ENCODE data around the gene CSGALNACT2.

Gene CSGALNACT2

GRCh38 chr10:43205681-43206390 is 67.6 kb downstream of the CSGALNACT2 start:
- Histone ChIP-seq H3K27ac (no peak overlapping the region), H3K36me3 (ENCODE audit: control insufficient read depth, insufficient read depth, low read length) (no peaks in the 10 kb centered on the region)

DNA sequence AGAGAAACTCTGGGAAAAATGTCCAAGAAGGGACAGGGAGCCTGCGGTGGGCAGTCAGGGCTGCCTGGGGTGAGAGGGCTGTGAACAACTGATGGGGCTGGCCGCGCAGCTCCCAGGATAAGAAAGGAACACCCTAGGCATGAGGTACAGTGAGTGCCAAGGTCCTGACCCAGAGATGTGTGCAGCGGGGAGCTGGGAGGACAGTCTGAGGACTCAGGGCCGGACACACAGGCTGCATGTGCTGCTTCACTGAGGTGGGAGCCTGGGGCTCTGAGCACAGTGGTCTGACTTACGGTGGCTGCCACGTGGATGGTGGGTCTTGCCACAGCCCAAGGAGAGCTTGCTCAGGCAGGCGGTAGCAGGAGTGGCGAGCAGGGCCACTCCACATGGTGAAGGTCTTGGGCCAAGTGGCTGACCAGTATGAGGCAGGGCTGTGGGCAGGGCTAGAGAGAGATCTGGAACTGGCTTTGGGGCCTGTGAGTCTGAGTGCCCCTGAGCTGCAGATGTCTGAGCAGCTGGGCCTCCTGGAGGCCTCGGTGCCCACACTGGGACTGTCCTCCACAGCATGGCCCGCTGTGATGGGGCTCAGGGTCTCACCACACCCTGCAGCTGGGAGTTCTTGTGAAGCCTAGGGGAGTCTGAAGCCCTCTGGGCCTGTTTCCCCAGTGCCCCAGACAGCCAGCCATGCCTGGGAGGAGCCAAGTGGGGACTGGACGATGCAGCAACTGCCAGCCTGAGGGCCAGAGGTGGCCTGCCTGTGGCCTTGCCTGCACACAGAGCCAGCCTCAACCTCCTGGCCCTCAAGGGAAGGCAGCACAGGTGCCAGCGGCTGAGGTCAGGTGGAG is 68.4 kb downstream of the CSGALNACT2 start:
- no peaks in the 10 kb centered on the region for H3K79me2 ChIP-seq
- H2AFZ ChIP-seq, result no peak overlapping the region
- no peak overlapping the region for H3K27ac ChIP-seq
- no peaks in the 10 kb centered on the region for H3K9me3 ChIP-seq (ENCODE audit: control insufficient read depth, low read length)
- H3K27me3 ChIP-seq (ENCODE audit: control insufficient read depth, insufficient read depth, low read length), result no peaks in the 10 kb centered on the region
- H3K4me1 ChIP-seq, result no peaks in the 10 kb centered on the region
- H3K4me2 ChIP-seq (ENCODE audit: low read length), result no peak overlapping the region
- no peak overlapping the region for H3K9ac ChIP-seq
- no peak for TF ChIP-seq CTCF (IDR thresholded peaks at IDR 0.05)
- no peak overlapping the region for H3K4me3 ChIP-seq (ENCODE audit: low read depth, low read length)
- H3K36me3 ChIP-seq (ENCODE audit: control insufficient read depth, insufficient read depth, low read length), result no peaks in the 10 kb centered on the region

More at GRCh38 chr10:43205681-43206390, 67.6 kb downstream of the CSGALNACT2 start:
- TF ChIP-seq CTCF (IDR thresholded peaks at IDR 0.05), result no peak
- Histone ChIP-seq H2AFZ (no peak overlapping the region), H3K9ac (no peak overlapping the region), H3K9me3 (ENCODE audit: control insufficient read depth, low read length) (no peaks in the 10 kb centered on the region), H3K4me1 (no peaks in the 10 kb centered on the region), H3K4me2 (ENCODE audit: low read length) (no peak overlapping the region), H3K4me3 (ENCODE audit: low read depth, low read length) (no peak overlapping the region), H3K27me3 (ENCODE audit: control insufficient read depth, insufficient read depth, low read length) (no peaks in the 10 kb centered on the region), H3K79me2 (no peaks in the 10 kb centered on the region)

DNA sequence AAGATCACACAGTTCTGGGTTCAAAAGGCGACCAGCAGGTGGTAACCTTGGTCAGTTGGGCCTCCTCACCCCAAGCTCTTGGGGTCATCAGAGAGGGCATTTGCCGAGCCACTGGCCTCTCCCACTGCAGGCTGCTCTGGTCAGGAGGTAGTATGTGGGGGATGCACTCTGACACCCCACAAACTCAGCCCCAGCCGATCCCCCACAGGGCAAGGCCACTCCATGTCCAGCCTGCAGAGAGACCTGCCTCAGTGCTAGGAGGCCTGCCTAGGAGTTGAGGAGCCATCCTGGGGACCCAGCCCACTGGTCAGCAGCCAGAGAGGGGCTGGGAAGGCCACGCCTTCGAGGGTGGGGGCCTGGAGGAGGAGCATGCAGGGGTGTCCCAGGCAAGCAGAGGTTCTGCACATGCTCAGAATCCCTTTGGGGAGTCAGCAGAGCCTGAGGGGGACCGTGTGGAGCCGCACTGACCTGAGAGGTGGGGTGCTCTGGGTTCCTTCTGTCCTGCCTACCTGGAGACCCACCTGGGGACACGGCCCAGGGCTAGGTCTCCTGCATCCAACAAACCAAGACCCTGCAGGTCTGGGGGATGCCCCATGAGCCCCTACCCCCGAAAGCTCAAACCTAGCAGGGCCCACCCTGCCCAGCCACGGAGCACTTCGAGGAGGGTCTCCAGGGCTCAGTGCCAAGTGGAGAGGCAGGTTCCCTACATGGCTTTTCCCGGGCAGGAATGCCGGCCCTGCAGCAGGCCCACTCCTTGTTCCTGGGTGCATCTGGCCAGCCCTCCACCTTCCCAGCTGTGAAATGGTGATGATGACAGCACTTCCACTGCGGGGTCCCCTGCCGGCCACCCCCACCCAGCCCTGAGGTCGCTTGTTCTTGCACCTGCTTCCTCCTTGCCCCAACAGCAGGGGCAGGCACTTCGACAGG is 70.2 kb downstream of the CSGALNACT2 start:
- H3K9me3 ChIP-seq (ENCODE audit: control insufficient read depth, low read length), result no peaks in the 10 kb centered on the region

DNA sequence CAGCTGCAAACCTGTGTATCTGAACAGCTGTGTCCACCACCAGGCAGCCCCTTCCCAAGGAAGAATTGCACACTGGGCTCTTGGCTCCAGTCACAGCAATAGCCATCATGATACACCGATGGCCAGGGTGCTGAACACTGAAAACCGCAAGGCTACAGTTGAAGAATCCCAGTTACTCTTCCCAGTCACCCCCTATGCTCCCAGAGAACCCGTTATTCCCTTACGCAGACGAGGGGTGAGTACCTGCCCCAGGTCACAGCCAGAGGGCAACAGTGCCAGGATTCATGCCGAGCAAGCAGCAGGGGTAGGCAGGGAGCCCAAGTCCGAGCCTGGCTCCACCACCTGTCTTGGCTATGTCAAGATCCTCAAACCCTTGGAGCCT is 70.8 kb downstream of the CSGALNACT2 start:
- Histone ChIP-seq H3K27ac (no peak overlapping the region), H3K4me3 (ENCODE audit: low read depth, low read length) (no peak overlapping the region), H3K36me3 (ENCODE audit: control insufficient read depth, insufficient read depth, low read length) (no peaks in the 10 kb centered on the region), H3K9me3 (ENCODE audit: control insufficient read depth, low read length) (no peaks in the 10 kb centered on the region), H3K4me1 (no peaks in the 10 kb centered on the region), H2AFZ (no peak overlapping the region), H3K4me2 (ENCODE audit: low read length) (no peak overlapping the region), H3K27me3 (ENCODE audit: control insufficient read depth, insufficient read depth, low read length) (no peaks in the 10 kb centered on the region), H3K9ac (no peak overlapping the region), H3K79me2 (no peaks in the 10 kb centered on the region)
- TF ChIP-seq CTCF (IDR thresholded peaks at IDR 0.05), result no peak

More for the DNA sequence above, 70.2 kb downstream of the CSGALNACT2 start:
- no peak overlapping the region for H2AFZ ChIP-seq
- no peak overlapping the region for H3K9ac ChIP-seq
- no peak for TF ChIP-seq CTCF (IDR thresholded peaks at IDR 0.05)
- H3K27me3 ChIP-seq (ENCODE audit: control insufficient read depth, insufficient read depth, low read length), result no peaks in the 10 kb centered on the region
- no peak overlapping the region for H3K27ac ChIP-seq
- H3K4me1 ChIP-seq, result no peaks in the 10 kb centered on the region
- no peak overlapping the region for H3K4me3 ChIP-seq (ENCODE audit: low read depth, low read length)
- no peaks in the 10 kb centered on the region for H3K36me3 ChIP-seq (ENCODE audit: control insufficient read depth, insufficient read depth, low read length)
- no peak overlapping the region for H3K4me2 ChIP-seq (ENCODE audit: low read length)
- no peaks in the 10 kb centered on the region for H3K79me2 ChIP-seq
